HG03521 (cell line): ENCODE measurements around the gene AOAH.

ENCODE experiments used
- ATAC-seq: cut with Tn5 transposase; IDR thresholded peaks from one replicate; pipeline ENCODE4 v1.9.1; 2021; ENCODE audit warnings: mild to moderate bottlenecking, moderate library complexity; ENCODE audit not compliant: unreplicated experiment

AOAH gene

DNA sequence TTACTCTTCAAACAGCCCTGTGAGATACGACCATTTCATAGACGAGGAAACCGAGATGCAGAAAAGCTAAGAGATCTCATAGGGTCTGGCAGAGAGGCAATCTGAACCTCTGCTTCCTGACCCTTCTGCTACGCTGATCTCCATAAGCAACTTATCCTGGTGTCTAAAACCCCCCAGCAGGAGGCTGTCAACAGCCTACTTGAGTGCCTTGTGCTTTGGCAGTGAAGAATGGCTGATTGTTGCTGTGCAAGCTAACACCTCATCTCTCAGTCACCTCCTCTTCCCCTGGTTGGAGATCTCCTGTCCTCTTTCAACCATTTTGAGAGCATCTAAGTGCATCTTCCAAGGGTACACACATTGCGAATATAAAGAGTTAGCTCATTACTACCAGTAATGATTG lies 86.2 kb downstream of the AOAH start:
- ATAC-seq, result no peak

DNA sequence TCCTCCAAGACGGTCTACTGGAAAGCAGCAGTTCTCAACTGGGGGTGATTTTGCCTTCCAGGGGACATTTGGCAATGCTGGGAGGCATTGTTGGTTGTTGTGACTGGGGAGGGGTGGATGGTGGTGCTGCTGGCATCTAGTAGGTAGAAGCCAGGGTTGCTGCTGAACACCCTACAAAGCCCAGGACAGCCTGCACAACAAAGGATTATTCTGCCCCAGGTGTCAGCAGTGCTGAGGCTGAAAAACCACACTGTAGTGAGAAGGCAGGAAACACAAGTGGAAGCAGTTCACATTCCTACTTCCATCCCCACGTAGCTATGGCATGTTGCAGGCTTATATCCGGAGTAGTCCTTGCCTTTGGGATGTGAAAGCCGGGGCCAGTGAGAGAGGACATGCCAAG lies 86.9 kb downstream of the AOAH start:
- ATAC-seq, result no peak

DNA sequence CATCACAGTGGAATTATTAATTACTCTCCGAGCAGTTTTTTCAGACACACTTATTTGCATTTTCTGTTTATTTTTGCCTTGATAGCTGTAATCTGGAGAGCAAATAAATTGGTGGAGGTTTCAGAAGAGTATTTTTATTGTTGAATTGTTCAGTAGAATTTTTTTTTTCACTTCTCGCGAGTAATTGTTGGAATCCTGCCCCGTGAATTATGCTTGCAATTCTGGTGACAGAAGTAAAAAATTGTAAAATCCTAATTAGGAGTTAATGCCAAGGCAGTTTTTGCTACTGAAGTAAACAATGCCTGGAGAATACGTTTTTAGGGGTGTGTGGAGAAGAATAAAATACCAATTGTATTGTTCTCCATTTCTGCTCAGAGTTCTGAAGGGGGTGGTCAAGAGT lies 88.2 kb downstream of the AOAH start:
- no peak for ATAC-seq

DNA sequence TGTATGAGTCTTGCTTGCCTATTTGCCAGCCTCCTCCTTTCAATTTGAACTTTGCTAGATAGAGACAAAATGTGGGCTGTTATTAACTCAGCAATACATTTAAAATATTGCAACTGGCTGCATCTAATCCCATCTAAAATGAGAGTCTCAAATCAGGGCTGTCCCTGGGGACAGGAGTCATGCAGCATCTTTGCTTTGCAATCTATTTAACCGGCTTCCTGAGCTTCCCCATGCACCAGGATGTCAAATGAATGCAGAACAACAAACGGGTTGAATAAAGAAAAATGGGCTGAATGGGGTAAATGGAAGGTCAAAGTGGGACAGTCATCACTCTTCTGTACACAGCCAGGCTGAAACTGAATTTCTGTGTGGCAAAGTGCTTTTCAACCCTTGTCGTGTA lies 89.2 kb downstream of the AOAH start:
- ATAC-seq, result no peak

DNA sequence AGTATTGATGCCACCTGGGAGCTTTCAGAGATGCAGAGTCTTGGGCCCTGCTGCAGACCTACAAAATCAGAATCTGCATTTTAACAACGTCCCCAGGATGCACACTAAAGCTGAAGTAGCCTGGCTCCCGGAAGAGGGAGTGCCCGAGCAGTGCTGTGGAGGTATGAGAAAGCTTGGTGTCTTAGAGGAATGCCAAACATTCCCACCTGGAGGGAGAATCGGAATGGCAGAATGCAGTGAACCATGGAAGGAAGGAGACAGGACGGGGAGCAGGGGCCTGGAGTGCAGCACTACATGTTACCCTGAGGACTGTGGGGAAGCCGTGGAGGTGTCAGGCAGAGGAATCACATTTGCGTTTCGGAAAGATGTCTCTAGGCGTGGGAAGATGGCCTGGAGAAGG lies 90.9 kb downstream of the AOAH start:
- ATAC-seq, result no peak

DNA sequence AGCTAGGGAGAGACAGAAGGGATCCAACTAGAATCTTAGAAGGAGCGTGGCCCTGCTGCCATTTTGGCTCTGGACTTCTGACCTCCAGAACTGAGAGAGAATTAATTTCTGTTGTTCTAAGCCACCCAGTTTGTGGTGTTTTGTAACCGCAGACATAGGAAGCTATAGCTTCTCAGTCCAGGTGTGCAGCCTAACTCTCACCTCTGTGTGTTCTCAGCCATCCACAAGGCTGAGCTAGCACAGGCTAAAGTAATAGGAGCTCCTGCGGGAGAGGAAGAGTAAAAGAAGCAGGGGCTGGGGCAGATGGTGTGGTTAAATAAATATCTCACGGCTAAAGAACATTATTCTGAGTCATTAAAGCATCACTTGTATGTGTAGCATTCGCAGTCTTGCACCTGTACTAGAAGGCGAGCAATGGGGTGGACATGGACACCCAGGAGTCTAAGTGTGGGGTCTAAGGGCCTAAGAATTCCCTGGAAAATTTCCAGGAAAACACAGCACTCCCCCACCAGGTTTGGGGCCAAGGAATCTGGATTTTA lies 94.1 kb downstream of the AOAH start:
- no peak for ATAC-seq

DNA sequence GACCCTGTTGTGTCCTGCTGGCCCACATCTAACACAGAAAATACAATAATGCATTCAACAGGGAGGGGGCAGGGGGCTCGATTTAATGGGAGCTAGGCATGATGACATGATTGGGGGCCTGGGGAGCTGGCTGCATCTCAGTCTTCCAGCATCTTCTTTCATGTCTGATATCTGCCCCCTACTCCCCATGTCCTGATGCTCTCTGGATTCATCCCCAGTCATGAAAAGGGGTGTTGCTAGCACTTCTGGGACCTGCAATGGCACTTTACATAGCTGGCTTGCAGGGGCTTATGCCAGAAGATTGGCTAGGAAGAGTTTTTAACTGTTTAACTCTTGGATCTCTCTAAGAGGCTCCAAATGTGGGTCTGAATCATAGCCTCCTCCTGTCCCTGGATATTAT lies 94.9 kb downstream of the AOAH start:
- no peak for ATAC-seq

DNA sequence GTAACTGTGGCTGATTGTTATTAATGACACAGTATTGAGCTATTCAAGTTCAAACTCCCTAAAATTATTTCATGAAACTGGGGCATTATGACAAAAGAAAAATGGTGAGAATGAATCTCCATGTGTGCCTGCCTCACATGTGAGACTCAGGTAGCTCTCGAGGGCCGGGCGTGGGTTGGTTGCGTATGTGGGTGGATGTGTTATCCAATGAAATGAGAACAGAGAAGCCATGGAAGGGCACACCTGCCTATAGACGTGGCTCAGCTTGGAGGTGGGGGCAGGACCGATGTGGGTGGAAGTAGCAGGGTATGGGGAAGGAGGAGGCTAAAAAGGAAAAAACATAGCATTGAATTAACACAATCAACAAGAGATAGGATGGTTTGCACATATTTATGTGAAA lies 96.5 kb downstream of the AOAH start:
- ATAC-seq, result no peak

DNA sequence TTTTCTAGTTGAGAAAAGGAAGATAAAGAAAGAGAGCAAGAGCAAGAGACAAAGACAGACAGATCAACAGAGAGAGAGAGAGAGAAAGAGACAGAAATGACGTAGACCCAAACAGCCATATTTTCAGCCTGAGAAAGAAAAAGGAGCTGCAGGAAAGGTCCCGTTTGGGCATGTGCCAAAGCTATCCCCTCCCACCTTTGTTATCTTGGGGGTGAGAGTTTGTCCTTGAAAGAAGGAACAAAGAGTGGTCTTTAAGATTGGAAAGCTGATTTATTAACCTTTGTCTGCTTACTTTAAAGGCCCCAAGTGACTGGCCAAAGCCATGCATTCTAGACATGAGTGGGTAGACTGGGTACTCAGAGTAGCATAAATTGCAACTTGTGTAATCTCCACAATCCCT lies 98.2 kb downstream of the AOAH start:
- no peak for ATAC-seq

DNA sequence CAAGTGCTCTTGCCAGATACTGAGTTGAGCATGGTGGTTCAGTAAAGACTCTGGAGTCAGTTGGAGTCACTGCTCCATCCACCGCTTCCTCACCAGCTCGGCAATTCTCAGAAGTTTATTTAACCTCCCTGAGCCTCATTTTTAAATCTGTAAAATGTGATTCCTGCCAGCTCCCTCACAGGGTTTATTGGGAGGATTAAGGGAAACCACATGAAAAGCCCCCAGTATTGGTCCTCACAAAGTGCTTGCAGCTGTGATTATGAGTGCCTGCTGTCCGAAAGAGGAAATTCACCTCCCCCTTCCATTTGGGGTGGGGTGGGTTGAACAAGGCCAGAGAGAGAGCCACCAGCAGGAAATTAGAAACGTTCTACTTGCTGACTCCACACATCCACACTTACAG lies 99.0 kb downstream of the AOAH start:
- ATAC-seq, result no peak

DNA sequence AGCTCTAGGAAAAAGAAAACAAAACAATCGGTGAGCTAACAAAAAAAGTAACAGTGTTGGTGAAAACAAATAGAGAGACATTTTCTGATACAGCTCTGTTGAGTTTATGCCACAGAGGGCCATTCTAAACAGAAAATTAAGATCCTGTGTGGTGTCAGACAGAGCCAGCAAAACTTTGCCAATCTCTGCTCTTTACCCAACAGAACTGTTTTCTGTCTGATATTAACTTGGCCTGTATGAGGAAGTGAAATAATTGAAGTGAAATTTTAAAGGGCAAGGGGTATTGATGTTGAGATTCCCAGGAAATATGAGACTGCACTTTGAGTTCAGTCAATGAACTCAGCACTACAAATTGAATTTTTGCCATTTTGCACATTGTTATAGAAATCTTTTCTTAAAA lies 101.0 kb downstream of the AOAH start:
- no peak for ATAC-seq

DNA sequence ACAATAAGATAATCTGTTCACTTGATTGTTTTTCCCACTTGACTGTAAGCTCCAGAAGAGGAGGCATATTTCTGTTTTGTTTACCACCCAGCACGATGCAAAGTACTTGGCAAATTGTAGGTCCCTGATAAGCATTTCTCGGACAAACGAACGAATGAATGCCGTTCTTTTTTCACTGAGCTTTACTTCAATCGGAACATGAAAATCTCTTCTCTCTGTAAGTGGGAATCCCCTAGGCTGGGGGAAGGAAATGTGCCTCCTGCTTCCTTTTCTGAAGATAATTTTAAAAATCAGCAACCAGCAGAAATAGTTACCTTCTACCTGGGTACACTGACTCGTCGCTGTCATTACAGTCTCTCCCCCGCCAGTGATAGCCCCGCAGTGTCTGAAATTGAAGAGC lies 102.9 kb downstream of the AOAH start:
- no peak for ATAC-seq

DNA sequence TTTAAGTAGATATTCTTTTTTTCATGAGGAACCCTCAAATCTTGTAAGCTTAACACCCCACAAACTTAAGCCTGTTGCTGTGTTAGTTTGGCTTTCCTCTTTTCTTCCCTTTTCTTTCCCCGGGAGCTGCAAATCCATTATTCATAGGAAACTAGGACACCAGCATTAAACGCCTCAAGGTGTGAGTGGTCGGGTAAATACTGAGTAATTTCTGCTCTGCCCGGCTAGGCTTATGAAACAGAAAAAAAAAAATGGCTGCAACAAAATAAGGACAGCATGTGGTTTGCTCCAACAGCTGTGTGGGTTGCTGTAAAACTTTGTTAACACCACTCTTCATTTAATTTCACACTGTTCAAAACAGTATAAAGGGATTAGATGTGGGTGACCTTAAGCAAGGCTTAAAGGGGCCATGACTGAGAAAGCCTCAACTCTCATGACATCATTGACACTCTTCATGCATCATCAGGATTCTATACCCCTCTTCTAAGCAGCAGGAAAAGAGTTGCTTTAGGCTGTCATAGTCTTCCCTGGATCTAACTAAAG lies 104.1 kb downstream of the AOAH start:
- no peak for ATAC-seq

DNA sequence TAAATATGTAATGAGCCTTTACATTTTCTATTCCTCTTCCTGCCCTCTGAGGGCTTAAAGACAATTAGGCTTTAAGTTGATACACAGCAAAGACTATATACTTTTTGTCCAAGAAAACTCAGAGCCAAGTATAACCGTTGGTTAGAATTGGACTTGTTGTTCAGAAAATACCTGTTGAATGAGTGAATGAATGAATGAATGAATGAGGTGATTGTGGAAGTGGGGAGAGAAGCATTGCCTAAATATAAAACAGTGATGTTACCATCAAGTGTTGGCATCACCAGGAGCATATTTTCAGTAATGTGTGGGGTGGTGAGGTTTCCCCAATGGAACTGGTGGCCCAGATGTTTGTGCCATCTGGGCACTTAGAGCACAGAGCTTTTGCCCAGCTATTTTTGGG lies 106.9 kb downstream of the AOAH start:
- no peak for ATAC-seq

DNA sequence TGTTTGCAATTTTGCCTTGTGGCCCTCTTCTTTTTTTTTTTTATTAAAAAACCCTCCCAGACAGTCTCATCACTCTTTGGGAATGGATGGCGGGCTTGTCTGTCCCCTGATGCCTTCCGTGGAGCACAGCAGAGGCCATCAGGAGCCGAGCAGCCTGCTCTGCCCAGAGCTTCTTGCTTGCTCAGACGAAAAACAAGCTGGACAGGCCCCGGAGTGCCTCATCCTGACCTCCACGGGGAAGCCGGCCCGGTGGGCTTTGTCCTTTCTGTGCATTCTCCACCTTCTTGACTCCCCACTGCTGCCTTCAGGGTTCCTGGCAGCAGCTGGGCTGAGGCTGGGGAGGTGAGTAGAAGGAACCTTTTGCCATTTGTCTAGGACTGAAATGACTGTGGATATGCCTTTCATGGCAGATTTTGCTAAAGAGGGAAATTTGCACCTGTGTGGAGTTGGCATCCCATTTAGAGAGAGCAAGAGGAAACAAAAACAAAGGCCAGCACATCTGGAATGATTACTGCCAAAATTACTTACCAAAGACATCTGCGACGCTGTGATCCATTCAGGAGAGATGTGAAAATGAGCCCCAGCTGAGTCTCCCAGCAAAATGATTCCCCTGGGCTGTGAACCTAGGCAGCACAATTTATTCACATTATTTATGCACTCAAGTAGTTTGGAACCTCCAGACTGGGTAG lies 108.3 kb downstream of the AOAH start:
- no peak for ATAC-seq

DNA sequence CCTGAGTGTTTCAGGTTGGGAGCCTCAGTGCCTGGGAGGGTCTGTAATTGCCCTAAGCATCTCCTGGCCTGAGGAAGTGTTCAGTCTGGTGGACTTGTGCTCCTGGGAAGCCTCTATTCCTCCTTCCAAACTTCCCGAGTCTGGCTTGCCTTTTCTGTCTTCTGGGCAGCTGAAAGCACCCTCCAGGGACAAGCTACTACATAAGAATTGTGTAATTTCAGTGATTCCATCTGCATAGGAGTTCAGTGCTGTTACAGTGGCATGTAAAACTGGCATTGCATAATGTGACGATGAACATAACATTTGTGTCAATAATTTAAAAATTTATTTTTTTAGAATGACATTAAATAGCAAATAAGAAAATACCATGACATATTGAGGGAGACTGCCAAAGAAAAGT lies 109.3 kb downstream of the AOAH start:
- no peak for ATAC-seq

DNA sequence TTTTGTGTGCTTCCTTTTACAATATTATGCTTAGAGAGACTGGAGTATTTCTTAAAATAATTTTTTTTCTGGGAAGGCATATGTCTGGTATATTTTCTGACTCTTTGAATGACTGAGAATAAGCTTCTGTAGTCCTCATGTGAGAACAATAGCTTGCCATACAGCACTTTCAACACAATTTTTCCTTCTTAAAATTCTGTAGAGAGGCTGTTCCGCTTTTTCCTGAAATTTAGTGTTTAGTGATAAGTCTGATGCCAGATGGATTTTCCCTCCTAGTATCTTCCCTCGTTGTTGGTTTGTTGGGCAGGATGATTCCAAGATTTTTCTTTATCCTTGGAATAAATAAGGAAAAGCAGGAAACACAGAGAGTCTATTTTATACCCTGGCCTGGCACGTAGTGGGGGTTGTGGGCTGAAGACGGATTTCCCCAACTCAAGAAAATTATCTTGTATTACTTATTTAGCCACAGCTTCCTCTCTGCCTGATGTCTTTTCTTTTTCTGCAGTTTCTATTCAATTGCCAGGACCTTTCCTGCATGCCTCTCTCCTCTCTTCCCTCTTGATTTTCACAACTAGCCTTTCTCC lies 111.2 kb downstream of the AOAH start:
- ATAC-seq, result no peak

DNA sequence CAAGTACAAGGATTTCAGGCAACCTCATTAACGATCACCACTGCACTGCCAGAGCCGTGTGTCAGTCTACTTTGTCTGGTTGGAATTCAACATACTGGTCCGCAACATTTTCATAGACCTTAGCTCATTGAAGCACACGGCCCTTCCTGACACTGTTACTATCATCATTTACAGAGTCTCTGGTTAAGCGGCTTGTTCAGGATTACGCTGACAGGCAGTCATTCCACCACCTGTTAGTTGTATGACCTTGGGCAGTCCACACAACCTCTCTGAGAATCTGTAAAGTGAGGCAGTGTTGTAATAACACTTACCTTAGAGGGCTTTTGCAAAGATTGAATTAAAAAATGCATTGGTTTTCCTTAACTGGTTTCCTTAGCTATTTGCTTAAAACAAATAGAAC lies 112.6 kb downstream of the AOAH start:
- no peak for ATAC-seq

DNA sequence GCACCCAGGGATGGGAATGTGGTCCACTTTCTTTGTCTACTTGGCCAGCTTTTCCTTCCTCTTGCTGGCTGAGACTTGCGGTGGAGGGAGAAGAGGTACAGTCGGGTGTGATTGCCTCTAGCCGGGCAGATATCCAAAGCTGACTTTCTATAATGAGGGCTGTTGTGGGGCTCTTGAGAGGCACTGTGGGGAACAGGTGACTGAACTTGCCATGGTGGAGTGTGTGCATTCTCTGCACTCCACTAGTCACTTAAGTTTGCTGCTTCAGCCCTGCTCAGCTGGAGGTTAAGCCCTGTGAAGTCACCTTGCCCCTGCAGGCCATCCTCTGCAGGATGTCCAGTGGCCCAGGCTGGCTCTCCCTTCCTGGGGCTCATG lies 116.6 kb downstream of the AOAH start:
- ATAC-seq, result no peak

DNA sequence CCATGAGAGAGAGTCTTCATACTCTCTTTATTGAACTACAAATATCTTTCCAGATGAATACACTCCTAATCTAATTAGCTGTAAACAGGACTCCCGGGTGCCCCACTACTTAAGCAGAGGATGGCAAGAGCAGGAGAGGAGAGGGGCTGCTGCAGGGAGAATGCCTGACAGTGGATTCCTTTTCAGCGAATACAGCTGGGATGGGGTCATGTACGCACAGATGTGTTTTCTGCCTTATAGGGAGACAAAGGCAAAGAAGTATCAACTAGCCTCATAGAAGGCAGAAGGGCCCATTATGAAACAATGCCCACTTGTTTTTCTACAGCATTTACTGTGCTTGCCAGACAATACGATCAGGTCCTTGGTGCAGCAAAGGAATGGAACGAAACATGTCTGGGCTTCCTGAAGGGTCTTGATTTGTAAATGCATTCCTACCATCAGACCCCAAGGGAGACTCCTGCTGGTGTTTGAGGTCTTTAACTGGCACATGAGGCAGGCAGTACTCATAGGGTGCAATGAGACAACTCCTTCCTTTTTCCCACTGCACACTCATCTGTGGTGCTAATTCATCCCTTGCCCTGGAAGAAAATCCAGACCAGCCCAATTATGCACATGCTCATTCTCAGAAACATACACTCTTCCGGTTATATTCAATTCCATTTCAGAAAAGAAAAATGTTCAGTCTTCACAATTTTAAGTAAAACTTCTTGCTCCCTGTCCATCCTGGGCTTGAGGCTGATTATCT lies 117.1 kb downstream of the AOAH start:
- no peak for ATAC-seq

DNA sequence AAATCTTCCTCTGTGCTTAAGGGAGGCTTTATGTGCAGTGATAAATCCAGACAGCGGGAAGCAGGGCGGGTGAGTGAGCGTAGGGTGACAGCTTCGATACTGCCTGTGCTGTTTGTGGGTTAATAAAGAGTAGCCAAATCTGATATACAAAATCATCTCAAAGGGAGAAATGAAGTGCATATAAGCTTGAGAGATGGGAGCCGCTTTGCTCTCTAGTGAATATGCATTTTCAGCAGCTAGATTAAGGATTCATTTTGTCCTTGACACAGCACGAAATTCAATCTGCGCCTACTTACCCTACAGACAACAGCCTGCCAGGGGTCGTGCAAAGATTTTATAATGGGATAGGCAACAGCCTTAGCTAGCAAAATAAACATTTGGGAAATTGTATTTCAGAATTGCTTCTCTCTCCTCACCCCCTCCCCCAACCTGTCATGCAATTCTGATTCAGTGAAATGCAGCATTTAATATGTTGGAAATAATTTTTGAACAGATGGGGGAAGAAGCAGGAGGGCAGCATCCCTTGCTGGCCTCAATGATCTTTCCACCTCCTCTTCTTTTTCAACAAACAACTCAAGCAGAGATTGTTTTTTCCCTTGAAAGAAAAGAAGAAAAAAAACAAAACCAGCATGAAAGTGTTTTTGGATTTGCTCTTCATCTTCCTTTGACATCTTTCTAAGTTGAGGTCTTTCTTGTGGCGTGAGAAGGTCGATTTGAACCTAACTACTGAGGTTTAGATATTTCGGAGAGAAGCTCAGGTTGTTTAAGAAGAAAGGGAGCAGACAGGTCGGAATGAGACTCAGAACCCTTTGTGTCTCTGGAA lies 117.9 kb downstream of the AOAH start:
- no peak for ATAC-seq
